G401 (cell line): ENCODE results near the gene BDKRB2. TPM values are rescaled to one million over a fixed set of nuclear protein-coding genes. Genes with fewer than 3 reads are reported as not detected.

Experiments used
- DNase-seq: peaks from one replicate; pipeline ENCODE4 v3.0.0-alpha.2; 2015; ENCODE audit warnings: low spot score
- in situ Hi-C: cut with HindIII; loops from 2 replicates; pipeline ENCODE4 v1.10.0; 2016; ENCODE audit warnings: low sequenced_read_pairs, mixed read lengths
- total RNA-seq: library from RNA; depleted of rRNA; stranded (reverse); fragments of >200 nt; shearing (Covaris generic); gene quantifications from 2 replicates; pipeline ENCODE4 v1.2.3, GENCODE V29; 2014

BDKRB2 gene
- total RNA-seq, 1 experiment from 2014 or later, result not detected

DNA sequence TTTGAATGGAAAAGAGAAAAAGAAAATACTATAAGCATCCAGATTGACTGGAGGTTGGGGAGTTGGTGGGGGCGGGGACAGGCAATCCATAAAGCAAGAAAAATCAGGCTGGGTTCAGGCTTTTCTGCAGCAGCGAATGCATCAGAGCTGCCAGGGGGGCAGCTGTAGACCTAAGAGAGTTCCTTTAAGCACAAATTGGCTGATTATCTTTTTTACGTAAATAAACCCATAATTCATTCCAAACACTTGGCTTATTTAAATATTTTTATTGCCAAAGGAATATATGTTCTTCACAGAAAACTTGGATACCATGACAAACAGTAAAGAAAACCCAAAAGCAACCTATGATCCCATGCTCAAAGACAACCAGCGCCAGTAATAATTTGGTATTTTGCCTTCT lies 10.2 kb downstream of the BDKRB2 start:
- no peak for DNase-seq
- in situ Hi-C loops, result no loop called here

DNA sequence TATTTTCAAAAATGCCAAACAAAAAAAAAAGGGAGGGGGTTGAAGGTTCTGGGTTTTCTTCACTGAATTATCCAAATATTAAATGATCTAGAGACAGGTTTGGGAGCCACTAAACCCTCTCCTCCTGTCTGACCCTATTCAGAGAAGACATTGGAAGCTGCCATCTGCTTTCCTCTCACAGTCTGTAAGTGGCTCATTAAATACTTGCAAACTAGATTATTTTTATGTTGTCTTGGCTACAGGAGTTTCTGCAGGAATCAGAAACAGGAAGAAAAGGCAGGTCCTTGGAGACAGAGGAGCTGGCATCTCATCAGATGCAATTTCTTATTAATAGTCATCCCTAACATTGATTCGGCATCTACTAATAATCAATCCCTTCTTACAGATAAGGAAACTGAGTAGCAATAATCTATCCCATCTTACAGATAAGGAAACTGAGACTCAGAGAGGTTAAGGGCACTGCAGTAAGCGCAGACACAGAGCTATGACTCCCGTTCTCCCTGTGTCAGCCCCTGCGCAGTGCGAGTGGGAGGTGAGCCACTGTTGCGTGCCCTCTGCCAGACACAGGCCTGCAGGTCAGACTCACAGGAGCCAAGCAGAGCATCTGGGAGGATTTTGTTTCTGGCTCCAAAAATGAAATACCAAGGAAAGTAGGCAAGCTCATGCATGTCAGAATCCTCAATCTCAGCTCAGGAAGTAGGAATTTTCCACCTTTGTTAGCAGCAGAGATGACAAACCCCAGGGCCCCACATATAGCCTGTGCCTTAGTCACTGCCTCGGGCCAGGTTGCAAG lies 11.0 kb downstream of the BDKRB2 start:
- DNase-seq, result peak; percentile 80
- in situ Hi-C loops, result no loop called here

GRCh38 chr14:96216627-96217026 lies 12.0 kb downstream of the BDKRB2 start:
- in situ Hi-C loops, result no loop called here
- no peak for DNase-seq

DNA sequence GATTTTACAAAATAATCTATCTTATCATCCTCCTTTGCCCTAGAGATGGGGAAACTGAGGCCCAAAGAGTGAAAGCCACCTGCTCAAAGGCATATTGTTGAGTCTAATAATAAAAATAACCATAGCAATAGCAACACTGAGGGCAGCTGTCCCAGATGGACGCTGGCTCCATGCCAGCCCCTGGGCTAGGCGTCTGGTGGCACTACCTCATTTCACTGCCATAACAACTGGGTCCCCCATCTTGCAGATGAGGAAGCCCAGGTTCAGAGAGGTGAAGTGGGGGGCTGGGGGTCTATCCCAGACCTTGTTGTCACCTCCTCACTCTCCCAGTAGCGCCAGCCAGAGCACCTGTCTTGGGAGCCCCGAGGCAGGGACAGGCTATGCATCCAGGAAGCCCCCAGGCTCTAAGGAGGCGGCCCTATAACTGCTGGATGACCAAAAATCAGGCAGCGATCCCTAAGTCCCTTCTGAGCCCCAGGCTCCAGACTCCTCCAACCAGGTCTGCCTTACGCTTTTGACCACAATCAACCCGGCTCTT lies 12.8 kb downstream of the BDKRB2 start:
- DNase-seq, result no peak
- in situ Hi-C loops, result no loop called here

DNA sequence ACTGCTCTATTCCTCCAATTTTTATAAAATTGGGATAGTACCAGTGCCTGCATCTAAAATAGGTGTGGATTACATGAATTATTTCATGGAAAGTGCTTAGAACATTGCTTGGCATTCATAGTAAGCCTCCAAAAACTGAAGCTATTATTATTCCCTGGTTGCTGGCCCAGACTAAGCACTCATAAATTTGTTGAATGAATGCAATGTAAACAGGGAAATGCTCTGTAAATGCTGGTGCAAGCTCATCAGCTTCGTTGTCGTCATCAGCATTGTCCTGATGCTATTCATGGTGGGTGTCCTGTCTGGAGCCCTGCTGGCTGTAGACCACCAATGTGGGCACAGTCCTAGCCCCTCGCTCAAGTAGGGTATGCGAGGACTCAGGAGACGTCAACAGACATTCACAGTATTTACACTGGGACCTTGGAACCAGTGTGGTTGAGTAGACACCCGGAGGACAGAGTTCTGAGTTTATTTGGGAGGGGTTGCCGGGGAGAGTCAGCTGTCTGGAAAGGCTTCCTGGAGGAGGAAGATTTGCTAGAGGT lies 16.5 kb downstream of the BDKRB2 start:
- DNase-seq, result no peak
- in situ Hi-C loops, result no loop called here

DNA sequence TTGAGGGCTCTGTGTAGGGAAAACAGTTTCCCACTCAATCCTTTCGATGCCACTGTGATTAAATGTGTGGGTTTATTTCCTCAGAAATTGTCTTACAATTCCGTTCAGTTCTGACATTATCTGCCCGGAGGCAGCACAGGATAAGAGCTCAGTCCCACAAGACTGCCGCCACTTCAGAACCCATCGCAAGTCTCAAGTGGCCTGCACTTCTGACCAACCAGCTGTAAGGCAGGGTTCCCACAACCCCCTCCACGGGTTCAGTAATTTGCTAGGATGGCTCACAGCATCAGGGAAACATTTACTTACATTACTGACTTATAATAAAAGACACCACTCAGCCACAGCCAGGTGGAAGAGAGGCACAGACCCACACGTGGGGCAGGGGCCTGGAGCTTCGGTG lies 17.2 kb downstream of the BDKRB2 start:
- no peak for DNase-seq
- in situ Hi-C loops, result no loop called here

GRCh38 chr14:96224480-96225096 lies 19.9 kb downstream of the BDKRB2 start:
- in situ Hi-C loops, result no loop called here

GRCh38 chr14:96225213-96225612 lies 20.6 kb downstream of the BDKRB2 start:
- in situ Hi-C loops, result no loop called here
- no peak for DNase-seq

More at GRCh38 chr14:96224480-96225096, 19.9 kb downstream of the BDKRB2 start:
- DNase-seq, result no peak

GRCh38 chr14:96225745-96226151 lies 21.1 kb downstream of the BDKRB2 start:
- in situ Hi-C loops, result no loop called here
- no peak for DNase-seq

DNA sequence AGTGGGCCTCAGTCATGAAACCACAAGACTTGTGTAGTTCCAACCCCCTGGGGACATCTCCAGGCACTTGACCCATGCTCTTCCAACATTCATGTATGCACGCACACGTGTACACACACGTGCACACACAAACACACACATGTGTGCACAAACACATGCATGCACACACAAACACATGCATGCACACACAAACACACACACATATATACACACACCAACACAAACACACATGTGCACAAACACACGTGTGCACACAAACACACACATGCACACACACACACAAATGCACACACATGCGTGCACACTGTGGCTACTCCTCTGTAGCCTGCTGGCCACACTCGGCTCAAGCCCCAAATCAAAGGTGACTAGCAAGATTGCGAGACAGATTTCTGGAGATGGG lies 22.8 kb downstream of the BDKRB2 start:
- in situ Hi-C loops, result no loop called here
- no peak for DNase-seq

DNA sequence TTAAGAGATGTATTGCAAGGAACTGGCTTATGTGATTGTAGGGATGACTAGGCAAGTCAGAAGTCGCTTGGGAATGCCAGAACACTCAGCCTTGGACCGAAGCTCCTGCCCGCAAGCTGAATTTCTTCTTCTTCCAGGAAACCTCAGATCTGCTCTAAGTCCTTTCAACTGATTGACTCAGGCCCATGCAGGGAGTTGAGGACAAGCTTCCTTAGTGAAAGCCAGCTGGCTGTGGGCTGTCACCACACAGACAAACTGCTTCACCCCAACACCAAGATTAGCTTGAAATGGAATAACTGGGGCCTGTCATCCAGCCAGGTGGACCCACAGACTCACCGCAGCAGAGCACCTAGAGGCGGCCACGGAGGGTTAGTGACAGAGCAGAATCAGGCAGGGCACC lies 24.7 kb downstream of the BDKRB2 start:
- no peak for DNase-seq
- in situ Hi-C loops, result no loop called here

DNA sequence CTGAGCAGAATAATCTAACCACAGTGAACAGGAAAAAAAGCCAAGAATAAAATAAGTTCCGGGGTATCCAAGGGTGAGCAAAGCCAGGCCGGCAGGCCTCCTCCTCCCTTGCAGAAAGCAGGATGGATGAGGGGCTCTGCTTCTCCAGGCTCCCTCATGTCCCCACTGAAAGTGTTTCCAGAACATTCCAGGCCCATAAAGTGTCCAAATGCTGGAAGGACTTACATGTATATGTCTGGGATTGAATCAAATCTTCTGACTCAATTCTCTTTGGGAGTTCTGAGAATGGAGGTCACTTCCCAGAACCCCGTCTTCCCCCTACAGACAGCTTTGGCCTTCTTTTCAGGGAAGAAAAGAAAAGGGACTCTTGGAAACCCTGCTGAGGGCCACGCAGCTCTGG lies 26.4 kb downstream of the BDKRB2 start:
- in situ Hi-C loops, result no loop called here

DNA sequence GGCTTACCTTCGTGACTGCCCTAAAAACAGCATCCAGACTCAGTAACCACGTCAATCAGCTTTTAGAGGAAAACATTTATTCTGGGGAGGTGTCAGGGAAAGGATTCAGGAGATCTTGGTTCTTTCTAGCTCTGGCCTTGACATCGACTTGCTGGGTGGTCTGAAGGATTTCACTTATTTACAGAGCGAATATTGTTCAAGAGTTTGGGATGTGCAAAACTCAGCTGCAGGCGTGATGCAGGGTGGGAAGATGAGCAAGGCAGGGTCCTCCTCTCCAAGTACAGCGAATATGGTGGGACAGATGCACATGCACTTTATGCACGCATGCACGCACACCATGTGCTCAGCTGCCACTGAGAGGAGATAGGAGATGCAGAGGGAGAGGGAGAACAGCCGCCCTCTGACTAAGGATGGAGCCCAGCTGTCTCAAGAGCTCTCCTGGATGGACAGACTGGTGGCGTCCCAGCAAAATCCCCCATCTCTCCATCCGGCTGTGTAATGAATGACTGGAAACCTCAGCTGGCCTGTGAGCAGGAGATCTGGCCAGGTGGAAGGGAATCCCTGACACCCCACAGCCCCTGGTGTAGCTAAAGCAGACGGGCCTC lies 27.0 kb downstream of the BDKRB2 start:
- in situ Hi-C loops, result no loop called here
- no peak for DNase-seq

More for the DNA sequence above, 26.4 kb downstream of the BDKRB2 start:
- no peak for DNase-seq

DNA sequence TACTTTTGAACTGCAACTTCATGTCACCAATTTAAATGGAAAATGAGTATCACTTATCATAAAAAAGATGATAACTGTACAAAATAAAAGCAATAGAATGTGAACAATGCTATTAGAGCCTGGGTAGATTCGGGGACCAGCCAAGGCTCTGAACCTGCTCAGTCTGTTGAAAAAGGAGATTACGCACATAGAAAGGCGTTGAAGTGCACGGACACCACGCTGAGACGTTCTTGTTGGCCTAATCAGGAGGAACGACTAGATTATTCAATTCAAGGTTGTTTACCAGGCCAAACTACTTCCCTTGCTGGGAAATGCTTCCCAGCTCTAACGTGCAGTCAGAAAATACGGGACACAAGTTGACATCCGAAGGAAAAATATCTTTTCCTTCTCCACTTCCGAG lies 27.9 kb downstream of the BDKRB2 start:
- no peak for DNase-seq
- in situ Hi-C loops, result no loop called here

DNA sequence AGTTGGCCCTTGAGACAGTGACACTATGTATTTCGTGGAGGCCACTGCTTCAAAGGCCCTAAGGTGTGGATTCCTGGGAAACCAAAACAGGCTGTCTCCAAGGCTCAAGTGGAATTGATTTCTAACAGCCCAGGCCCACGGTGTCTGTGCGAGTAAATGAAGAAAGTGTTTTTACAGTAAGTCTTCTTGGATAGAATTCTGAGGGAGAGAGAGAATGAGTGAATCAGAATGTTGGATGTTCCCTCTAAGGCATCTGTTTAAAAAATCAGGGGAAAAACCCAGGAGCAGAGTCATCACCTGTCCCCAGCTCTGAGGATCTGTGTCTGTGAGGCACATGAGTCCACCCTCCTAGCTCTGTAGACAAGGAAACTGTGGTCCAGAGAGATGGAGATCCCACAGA lies 29.0 kb downstream of the BDKRB2 start:
- in situ Hi-C loops, result no loop called here
- no peak for DNase-seq

DNA sequence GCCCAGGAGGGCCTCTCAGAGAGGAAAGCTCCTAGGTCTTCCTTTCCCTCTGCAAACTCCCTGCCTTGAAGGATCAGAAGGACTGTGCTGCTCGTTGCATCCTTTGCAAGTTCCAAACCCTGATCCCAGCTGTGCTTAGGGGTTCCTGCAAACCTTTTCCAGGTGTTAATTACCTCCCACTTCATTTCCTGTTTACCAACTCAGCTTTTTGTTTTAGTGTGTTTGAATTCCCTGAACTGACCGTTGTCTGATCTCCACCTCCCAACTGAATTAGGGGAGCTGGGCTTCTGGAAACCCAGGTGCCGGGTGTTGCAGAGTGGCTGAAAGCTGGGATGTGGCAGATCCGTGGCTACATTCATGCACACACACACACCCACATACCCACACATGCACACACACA lies 30.8 kb downstream of the BDKRB2 start:
- DNase-seq, result no peak
- in situ Hi-C loops, result no loop called here

- in situ Hi-C loops, result no loop called here
- DNase-seq, result peak; percentile 74
These were observed 33.0 kb downstream of the BDKRB2 start for GRCh38 chr14:96237641-96238040.

GRCh38 chr14:96238676-96239265 lies 34.1 kb downstream of the BDKRB2 start:
- DNase-seq, result no peak
- in situ Hi-C loops, result no loop called here

GRCh38 chr14:96239711-96240141 lies 35.1 kb downstream of the BDKRB2 start:
- no peak for DNase-seq
- in situ Hi-C loops, result no loop called here

- DNase-seq, result no peak
- in situ Hi-C loops, result no loop called here
These were observed 36.0 kb downstream of the BDKRB2 start for GRCh38 chr14:96240641-96241040.
